ENCODE results near the gene RNPEP.
"Not testable (repeated sequence)": the region's sequence is repeated elsewhere in the genome, so short reads cannot be mapped to it uniquely, and the experiment has no call there.

Gene RNPEP, protein sequence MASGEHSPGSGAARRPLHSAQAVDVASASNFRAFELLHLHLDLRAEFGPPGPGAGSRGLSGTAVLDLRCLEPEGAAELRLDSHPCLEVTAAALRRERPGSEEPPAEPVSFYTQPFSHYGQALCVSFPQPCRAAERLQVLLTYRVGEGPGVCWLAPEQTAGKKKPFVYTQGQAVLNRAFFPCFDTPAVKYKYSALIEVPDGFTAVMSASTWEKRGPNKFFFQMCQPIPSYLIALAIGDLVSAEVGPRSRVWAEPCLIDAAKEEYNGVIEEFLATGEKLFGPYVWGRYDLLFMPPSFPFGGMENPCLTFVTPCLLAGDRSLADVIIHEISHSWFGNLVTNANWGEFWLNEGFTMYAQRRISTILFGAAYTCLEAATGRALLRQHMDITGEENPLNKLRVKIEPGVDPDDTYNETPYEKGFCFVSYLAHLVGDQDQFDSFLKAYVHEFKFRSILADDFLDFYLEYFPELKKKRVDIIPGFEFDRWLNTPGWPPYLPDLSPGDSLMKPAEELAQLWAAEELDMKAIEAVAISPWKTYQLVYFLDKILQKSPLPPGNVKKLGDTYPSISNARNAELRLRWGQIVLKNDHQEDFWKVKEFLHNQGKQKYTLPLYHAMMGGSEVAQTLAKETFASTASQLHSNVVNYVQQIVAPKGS

DNA sequence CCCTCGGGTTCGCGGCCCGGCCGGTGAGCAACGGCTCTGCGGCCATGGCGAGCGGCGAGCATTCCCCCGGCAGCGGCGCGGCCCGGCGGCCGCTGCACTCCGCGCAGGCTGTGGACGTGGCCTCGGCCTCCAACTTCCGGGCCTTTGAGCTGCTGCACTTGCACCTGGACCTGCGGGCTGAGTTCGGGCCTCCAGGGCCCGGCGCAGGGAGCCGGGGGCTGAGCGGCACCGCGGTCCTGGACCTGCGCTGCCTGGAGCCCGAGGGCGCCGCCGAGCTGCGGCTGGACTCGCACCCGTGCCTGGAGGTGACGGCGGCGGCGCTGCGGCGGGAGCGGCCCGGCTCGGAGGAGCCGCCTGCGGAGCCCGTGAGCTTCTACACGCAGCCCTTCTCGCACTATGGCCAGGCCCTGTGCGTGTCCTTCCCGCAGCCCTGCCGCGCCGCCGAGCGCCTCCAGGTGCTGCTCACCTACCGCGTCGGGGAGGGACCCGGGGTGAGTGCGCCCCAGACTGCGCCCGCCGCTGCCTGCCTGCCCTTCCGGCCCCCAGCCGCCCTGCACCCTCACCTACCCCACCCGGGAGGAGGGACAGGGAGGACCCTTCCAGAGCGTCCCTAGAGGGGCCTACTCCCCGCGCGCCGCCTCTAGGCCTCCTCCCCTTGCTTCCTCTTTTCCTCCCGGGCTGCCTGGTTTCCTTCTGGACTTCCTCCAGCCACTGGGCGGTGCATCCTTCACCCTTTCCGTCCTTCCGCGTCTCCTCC lies at the start of gene RNPEP:
RNPEP (plus strand) TSS at position 26 of the 757 bp plus-strand sequence; CDS start at position 45, 19 bp downstream.
- peak; percentile 69 for DNase-seq

DNA sequence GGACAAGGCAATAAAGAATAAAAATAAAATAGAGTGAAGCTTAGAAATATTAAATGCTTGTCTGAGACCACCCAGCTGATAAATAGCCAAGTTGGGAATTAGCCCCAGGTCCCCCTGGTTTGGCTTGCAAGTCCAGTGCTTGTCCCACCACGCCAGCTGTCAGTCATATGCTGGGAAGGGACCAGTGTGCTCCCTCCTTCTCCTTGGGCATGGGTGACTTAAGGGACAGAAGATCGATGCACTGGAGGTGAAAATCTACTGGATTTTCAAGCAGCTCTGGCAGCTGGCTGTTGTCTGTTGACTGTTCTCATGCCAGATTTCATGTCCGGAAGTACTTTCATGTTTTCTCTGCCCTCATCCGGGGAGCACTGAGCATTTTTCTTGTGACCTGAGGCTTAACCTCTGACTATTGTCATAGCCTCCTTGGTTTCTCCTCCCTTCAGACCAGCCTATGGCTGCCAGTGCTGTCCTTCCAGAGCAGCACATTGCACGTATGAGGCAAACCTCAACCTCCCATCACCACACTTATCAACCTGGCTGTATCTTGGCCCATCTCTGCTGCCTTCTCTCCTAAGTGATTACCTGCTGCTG lies 48.5 kb upstream of the RNPEP start:
- no peak for DNase-seq

GRCh38 chr1:201937624-201938213 lies 44.7 kb upstream of the RNPEP start:
- no peak for DNase-seq

GRCh38 chr1:201938440-201939035 lies 43.9 kb upstream of the RNPEP start:
- no peak for DNase-seq

- DNase-seq: no peak
These were observed 43.3 kb upstream of the RNPEP start for GRCh38 chr1:201939148-201939547.

- no peak for DNase-seq
These were observed 42.9 kb upstream of the RNPEP start for GRCh38 chr1:201939574-201939973.

- DNase-seq: not testable (repeated sequence)
These were observed 42.1 kb upstream of the RNPEP start for GRCh38 chr1:201940316-201940715.

GRCh38 chr1:201941420-201942128 lies 40.9 kb upstream of the RNPEP start:
- DNase-seq: no peak

DNA sequence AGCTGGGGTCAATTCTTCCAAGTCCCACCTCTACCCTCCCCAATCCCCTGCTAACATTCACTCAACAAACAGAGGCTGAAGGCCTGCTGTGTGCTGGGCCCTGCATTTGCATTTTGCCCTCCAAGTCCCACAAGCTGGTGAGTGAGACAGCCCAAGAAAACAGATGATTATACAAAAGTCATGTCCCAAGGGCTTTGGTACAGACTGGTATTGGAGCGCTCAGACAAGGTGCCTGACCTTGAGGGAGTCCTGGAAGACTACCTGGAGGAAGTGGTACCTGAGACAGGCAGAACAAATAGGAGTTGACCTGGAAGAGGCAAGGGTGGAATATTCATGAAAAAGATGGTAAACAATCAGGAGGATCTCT lies 40.3 kb upstream of the RNPEP start:
- DNase-seq: no peak

DNA sequence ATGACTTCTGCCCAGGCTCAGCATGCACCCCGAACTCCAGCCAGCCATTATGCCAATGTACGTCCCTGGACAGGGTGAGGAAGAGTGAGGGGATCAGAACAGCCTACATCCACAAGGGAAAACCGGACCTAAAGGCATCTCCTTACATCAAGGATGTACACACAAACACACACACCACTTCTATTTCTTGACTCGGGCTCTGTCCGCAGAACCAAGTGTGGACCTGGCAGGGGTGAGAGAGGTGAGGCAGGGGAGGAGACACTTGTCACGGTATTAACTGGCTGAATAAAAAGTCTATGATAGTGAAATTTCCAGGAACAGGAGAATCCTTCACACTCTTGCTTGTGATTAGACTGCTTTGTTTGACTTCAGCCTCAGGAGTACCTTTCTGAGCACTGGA lies 38.4 kb upstream of the RNPEP start:
- no peak for DNase-seq

- no peak for DNase-seq
These were observed 37.8 kb upstream of the RNPEP start for GRCh38 chr1:201944639-201945038.

DNA sequence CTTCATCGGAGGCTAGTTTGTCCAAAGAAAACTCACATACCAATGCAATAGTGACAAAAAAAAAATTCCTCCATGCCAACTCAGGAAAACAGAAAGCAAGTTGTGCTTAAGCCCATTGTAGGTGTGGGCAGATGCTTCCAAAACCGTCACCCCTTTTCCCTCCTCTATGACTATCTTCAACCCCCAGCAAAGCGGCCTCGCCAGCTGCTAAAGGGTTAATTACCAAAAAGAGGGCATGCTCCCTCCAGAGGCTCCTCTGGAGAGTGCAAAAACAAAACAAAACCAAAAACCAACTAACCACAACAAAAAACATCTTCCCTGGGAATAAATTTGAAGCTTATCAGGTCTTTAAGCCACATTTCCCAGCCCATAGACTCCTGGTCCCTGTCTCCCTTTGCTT lies 37.3 kb upstream of the RNPEP start:
- no peak for DNase-seq

DNA sequence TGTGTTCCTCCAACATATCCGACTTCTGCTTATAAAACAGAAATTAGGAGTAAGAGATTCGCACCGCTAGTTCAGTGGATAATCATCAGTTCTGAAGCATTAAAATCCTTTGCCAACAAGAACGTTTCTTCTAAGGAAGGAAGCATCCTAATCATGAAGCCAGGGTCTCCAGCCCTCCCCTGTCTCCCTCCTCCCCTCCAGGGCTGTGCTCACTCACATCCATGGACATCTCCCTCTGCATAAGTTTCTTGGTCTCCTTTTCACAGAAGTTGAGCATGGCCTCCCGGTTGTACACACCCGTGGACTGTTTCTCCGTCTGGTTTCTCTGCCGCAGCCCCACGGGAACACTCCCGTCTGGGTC lies 36.6 kb upstream of the RNPEP start:
- DNase-seq: no peak

DNA sequence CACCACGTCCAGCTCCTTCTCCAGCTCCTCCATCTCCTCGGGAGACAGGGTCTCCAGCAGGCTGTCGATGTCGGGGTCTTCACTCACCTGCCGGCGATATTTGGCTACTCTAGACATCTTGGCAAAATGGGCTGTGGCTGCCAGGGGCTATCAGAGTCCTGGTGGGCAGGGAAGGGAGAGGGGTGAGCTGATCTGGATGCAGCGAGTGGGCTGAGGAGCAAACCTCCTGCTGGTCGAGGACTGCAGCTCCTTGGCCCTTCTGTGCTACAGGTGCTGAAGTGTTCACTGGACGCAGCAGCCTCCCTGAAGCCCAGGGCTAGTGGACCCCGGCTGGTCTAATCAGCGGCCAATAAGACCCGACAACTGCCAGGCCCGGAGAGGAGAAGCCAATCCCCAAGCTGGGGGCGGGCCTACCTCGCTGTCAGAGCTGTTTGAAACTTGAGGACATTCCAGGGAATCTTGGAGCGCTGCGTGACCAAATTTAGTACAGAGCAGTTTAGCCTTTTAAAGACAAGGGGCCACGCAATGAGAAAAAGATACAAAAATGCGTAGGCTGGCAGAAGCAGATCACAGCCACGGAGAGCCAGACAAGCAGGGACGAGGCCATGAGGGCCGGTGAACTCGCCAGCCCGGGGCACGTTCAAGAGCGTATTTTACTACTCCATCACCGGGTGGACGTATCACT lies 36.1 kb upstream of the RNPEP start, which contains the start of gene LMOD1:
LMOD1 (minus strand) TSS at position 325 of the 685 bp plus-strand sequence; CDS start at position 117, 208 bp downstream.
- DNase-seq: peak; percentile 38

GRCh38 chr1:201947697-201948008 lies 34.8 kb upstream of the RNPEP start:
- no peak for DNase-seq

GRCh38 chr1:201949491-201949890 lies 33.0 kb upstream of the RNPEP start:
- no peak for DNase-seq

DNA sequence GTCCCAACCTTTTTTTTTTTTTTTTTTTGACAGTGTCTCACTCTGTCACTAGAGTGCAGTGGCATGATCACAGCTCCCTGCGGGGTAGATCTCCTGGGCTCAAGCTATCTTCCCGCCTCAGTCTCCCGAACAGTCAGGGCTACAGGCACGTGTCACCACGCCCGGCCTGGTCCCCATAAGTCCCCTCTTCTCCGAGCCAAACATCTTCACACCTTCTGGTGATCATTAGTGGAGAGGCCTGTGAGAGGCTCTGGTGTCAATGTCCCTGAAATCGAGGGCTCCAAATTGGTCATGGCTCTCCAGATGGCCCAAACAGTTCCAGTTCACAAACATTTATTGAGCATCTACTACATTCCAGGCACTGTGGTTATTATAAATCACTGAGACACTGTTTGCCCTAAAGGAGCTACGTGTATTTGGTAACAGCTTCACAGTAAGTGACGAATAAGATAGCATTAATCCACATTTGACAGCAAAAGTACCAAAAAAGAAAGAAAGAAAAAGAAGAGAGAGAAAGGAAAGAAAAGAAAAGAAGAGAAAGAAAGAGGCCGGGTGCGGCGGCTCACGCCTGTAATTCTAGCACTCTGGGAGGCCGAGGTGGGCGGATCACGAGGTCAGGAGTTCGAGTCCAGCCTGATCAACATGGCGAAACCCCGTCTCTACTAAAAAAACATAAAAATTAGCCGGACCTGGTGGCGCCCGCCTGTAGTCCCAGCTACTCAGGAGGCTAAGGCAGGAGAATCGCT lies 28.0 kb upstream of the RNPEP start:
- DNase-seq: no peak

DNA sequence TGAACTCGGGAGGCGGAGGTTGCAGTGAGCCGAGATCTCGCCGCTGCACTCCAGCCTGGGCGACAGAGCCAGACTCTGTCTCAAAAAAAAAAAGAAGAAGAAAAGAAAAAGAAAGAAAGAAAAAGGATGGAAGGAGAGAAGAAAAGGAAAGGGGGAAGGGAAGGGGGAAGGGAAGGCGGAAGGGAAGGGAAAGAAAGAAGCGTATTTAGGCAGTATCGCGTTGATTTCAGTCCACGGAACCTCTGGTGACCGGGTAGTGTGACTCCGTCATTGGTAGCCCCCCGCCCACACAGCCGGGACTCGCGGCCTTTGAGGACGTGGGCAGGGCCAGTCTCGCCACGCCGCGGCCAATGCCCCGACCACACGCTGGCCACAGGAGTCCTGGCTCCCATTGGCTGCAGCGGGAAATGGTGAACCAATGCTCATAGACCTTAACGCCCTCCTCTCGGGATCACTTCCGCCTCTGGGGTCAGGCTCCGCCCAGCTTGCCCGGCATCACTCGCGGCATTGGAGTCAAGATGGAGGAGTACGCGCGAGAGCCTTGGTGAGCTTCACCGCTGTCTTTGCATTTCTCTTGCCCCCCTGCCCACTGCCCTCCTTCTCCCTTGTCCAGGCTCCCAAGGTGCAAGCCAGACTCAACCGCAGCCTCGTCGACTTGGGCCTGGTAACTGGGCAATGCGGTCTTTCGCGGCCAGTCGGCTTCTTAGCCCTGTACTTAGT lies 27.3 kb upstream of the RNPEP start, which contains the start of gene TIMM17A:
TIMM17A (plus strand) TSS at position 495 of the 720 bp plus-strand sequence; CDS start at position 519, 24 bp downstream.
- peak; percentile 98 for DNase-seq

- DNase-seq: no peak
These were observed 26.7 kb upstream of the RNPEP start for GRCh38 chr1:201955729-201956143.

- no peak for DNase-seq
These were observed 24.1 kb upstream of the RNPEP start for GRCh38 chr1:201958348-201958747.
